Neuron (in vitro differentiated cells): ENCODE data around the gene DEXI.
A peak's percentile ranks its signal among the peaks of the same experiment; 100 is the strongest.

Source experiments
- H2AFZ ChIP-seq: one replicate; pipeline ENCODE4 v1.6.1; 2013; ENCODE audit warnings: low read depth, mild to moderate bottlenecking, inconsistent platforms, low read length, moderate library complexity
- H3K27me3 ChIP-seq: one replicate; pipeline ENCODE4 v1.6.1; 2013; ENCODE audit warnings: low read length; ENCODE audit not compliant: insufficient read depth
- H3K36me3 ChIP-seq: one replicate; pipeline ENCODE4 v1.6.1; 2013; ENCODE audit warnings: low read length; ENCODE audit not compliant: insufficient read depth
- H3K4me1 ChIP-seq: one replicate; pipeline ENCODE4 v1.6.1; 2013; ENCODE audit warnings: low read length; ENCODE audit not compliant: insufficient read depth
- H3K4me3 ChIP-seq: 2 replicates; pipeline ENCODE4 v1.5.1; 2013; ENCODE audit warnings: mild to moderate bottlenecking, low read length, moderate library complexity
- H3K9me3 ChIP-seq: one replicate; pipeline ENCODE4 v1.6.1; 2013; ENCODE audit warnings: low read length

Gene DEXI

DNA sequence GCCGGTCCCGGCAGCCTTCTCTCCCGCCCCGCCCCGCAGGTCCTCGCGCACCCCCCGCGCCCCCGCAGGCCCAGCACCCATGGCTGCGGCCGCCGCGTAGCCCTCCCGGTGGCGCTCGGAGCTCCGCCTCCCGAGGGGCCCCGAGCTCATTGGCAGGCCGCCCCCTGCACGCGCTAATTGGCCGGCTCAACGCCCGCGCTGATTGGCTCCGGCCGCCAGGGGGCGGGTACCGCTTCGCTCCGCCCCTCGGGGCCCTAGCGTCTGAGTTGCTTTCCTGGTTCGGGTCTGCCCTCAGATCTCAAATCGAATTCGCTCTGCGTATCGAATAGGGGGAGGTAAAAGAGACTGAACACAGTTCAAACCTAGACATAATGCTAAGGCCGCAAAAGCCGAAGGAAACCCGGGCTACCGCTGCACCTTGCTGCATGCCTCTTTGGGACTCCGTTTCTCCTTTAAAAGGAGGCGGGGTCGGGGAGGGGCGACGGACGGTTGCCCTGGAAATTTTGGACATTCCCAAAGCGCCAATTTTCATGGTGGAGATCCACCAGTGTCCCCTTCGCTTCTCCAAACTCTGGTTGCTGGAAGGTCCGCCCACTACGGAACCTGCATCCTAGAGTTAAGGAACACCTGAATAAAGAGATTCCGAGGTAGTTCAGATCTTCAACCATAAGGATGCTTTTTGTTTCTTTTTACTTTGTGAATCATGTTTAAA lies at the start of gene DEXI:
Gene DEXI (minus strand): TSS at position 117 of the 712 bp plus-strand sequence. CDS start 463 bp downstream, outside the sequence.
- Histone ChIP-seq H3K27me3 (no peaks in the 10 kb centered on the region), H3K36me3 (peaks cover 14% of the 10 kb centered on the region), H3K4me1 (peaks cover 44% of the 10 kb centered on the region), H3K4me3 (peak within 1 kb of the TSS; percentile 55), H3K9me3 (no peaks in the 10 kb centered on the region), H2AFZ (peak within 1 kb of the TSS; percentile 81)

DNA sequence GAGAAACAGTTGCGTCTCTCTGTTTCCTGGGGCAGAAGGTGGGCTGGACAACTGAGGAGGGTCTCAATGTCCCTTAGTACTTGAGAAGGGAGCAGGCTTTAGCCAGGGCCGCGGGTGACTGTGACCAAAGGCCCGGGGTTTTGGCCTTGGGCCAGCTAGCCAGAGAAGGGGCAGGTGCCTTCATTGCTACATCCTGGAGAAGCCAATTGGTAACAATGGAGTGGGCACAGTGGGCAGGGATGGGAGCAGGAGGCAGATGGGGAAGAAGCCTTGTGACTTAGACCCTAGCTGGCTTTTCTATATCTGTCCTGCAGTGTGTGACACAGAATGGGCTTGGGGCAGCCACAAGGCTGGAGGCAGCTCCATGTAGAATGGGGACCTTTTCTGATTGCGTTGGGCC lies 48.1 kb upstream of the DEXI start:
- H3K4me1 ChIP-seq = no peaks in the 10 kb centered on the region
- no peaks in the 10 kb centered on the region for H3K9me3 ChIP-seq
- H3K27me3 ChIP-seq = no peaks in the 10 kb centered on the region
- H3K36me3 ChIP-seq = peaks cover 8% of the 10 kb centered on the region
- H2AFZ ChIP-seq = no peak overlapping the region
- no peak overlapping the region for H3K4me3 ChIP-seq

DNA sequence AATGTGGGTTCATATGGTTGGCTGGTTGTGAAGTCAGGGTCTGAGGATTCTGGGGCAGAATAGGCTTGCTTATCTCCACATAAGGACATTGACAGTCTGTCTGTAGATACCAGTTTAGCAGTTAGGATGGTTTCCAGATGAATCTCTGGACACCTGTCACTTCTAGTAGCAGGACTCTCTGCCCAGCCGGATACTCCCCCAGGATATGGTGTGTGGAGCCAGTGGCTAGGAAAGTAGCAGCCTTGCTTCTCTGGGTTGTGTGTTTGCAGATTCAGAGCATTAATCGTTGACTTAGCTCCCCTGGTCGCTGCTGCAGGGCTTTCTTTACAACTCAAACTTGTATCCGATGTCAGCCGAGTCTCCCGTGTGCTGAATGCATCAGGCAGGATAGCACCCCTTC lies 47.3 kb upstream of the DEXI start:
- Histone ChIP-seq H2AFZ (no peak overlapping the region), H3K27me3 (no peaks in the 10 kb centered on the region), H3K4me3 (no peak overlapping the region), H3K4me1 (peaks cover 1% of the 10 kb centered on the region), H3K9me3 (no peaks in the 10 kb centered on the region), H3K36me3 (peaks cover 8% of the 10 kb centered on the region)

DNA sequence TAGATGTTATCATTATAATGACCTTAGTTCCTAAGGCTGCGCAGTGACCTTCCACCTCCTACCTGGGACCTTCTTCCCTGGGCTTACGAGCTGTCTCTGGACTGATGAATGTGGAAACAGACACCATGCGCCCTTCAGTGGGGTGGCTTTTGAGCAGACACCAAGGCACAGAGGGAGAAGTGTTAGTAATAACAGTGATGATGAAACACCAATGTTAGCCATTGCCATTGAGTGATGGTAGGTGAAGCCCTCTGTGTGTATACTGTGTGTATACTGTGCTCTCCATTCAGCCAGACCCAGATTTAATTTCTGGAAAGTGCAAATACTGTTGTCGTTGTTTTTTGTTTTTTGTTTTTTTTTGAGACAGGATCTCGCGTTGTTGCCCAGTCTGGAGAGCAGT lies 46.6 kb upstream of the DEXI start:
- Histone ChIP-seq H3K4me1 (peaks cover 8% of the 10 kb centered on the region), H3K9me3 (no peaks in the 10 kb centered on the region), H3K27me3 (no peaks in the 10 kb centered on the region), H2AFZ (no peak overlapping the region), H3K4me3 (no peak overlapping the region), H3K36me3 (peaks cover 6% of the 10 kb centered on the region)

DNA sequence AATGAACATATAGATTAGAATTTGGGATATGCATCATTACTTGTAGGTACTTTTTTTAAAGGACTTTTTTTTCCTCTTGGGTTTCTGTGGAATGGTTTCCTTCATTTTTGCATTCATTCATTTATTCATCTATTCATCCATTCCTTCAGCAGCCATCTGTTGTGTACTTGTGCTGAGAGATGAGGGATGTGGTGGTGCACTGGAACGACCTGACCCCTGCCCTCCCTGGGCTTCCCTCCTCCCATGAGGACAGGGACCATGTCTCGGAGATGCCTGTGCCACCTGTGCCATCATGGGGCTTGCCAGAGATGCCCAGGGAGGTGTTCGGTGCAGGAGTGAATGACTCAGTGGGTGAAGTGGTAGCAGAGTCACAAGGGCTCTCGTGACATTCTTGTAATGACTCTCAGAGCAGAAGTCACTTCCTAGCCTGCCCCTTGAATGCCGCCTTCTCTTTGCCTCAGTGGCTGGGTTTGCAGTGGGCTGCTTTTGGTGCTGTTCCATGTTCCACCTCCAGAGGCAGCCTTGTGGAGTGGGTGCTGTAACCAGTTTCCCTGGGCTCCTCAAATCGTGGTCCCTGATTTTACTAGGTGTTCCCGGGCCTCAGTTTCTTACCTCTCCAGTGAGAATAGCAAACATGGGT lies 46.0 kb upstream of the DEXI start:
- H3K4me1 ChIP-seq = peaks cover 10% of the 10 kb centered on the region
- no peak overlapping the region for H2AFZ ChIP-seq
- peaks cover 3% of the 10 kb centered on the region for H3K36me3 ChIP-seq
- H3K9me3 ChIP-seq = no peaks in the 10 kb centered on the region
- no peaks in the 10 kb centered on the region for H3K27me3 ChIP-seq
- H3K4me3 ChIP-seq = no peak overlapping the region

DNA sequence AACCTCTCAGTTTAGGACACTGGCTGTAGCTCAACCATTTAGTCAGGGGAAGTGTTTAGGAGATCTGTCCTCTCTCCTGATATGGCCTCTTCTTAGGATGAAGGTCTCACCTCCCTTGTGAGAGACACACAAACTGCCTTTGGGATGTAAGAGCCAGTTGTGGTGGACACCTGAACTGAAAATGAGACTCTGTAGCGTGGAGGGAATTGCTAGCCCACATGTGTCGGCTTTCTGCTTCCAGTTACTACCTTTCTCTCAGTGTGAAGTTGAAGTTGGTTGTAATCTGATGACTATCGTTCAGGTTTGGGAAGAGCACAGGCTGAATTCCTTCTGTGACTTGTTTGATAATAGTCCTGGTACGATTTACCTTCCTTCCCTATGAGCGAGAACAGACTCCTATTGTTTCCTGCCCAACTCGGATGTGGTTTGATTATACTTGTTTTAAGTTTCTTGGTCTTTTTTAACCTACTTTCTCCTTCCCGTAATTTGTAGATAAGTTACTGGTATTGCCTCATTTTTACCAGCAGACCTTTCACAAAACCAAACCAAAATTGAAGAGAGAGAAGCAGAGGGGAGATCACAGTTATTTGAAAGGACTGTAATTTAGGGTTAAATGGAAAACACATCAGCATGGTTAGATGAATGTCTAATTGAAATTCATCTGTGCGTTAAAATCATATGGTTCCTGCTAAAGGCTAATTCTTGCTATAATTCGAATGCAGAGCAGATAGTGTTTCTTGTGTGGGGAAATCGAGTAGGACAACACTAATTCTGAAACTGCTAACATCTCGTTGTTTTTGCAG lies 45.3 kb upstream of the DEXI start:
- H3K9me3 ChIP-seq = no peaks in the 10 kb centered on the region
- H3K4me3 ChIP-seq = no peak overlapping the region
- no peaks in the 10 kb centered on the region for H3K27me3 ChIP-seq
- peaks cover 3% of the 10 kb centered on the region for H3K36me3 ChIP-seq
- H2AFZ ChIP-seq = no peak overlapping the region
- H3K4me1 ChIP-seq = peaks cover 10% of the 10 kb centered on the region

DNA sequence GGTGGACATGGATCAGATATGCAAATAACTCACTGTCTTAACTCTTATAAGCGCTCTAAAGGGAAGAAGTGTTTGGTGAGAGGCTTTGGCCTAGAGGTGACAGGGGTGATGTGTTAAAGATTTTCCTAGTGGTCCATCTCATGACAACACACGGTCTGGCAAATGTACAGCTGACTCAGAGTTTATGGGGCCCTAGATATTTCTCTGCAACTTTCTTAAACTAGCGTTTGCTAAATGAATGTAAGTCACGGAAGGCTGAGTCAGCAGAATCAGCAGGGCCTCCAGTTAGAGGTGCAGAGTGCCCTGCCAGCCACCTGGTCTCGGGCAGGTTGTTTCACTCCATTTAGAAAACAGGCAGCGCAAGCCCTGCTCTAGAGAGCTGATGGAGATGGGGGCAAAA lies 42.2 kb upstream of the DEXI start:
- Histone ChIP-seq H3K36me3 (peaks cover 3% of the 10 kb centered on the region), H3K4me3 (no peak overlapping the region), H3K27me3 (no peaks in the 10 kb centered on the region), H3K9me3 (no peaks in the 10 kb centered on the region), H2AFZ (no peak overlapping the region), H3K4me1 (peaks cover 12% of the 10 kb centered on the region)

DNA sequence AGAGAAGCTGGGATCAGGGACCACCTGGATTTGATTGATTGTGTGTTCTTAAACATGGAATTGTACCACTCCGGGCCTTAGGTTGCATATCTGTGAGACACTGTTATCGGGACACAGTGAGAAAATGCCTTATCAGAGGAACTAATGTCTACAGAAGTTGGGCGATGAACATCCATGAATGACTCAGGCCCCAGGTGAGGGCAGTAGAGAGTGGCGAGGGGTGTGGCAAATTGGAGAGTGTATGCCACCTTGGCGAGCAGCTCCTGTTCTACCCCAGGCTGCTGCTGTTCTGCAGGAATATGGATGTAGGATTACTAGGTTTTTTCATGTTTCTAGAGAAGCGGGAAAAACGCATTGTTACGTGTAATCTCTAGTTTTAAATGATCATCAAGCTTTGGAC lies 40.9 kb upstream of the DEXI start:
- Histone ChIP-seq H2AFZ (no peak overlapping the region), H3K4me3 (no peak overlapping the region), H3K27me3 (no peaks in the 10 kb centered on the region), H3K9me3 (no peaks in the 10 kb centered on the region), H3K36me3 (peaks cover 4% of the 10 kb centered on the region), H3K4me1 (peaks cover 24% of the 10 kb centered on the region)

DNA sequence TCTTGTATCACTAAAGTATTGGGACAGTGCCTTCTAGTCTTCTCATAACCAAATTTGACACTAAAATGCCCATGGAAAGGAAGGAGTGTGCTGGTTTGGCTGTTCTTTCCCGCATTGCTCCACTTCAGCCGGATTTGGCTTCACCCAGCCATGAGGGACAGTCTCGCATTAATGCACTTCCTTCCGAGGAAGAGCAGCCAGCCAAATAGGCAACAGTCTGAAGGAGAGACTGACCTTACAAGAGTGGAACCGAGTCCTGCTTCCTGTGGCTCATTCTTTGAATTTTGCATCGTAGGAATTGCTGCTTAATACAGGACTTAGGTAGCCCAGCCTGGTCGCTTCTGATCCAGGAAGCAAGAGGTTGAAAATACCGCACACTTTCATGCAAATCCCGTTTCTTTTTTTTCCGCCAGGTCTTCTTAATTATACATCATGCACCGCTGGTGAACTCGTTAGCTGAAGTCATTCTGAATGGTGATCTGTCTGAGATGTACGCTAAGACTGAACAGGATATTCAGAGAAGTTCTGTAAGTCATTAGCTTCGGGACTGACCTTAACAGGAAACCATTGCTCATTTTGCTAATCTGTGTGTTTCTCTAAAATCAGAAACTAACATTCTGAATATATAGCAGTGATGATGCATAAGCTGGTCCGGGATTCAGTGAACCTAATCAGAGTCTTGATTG lies 40.3 kb upstream of the DEXI start:
- Histone ChIP-seq H3K27me3 (no peaks in the 10 kb centered on the region), H3K4me3 (no peak overlapping the region), H3K9me3 (no peaks in the 10 kb centered on the region), H2AFZ (no peak overlapping the region), H3K36me3 (peaks cover 9% of the 10 kb centered on the region), H3K4me1 (peaks cover 28% of the 10 kb centered on the region)

DNA sequence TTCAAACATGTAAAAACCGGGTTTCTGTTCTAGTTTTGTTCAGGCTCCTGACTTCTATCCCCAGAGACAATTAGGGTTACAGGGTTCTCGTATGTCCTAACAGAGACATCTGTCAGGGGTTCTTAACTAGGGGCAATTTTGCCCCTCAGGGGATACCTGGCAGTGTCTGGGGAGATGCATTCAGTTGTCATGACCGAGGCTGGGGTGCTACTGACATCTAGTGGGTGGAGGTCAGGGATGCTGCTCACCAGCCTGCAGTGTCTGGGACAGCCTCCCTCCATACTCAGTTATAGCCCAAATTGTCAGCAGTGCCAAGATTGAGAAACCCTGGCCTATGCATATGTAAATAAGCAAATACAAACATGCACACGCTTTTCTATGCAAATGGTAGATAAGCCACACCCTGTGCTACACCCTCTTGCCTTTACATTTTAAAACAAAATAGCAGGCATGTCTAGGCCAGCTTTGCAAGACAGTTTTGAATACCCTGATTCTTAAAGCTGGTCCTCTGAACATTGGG lies 39.5 kb upstream of the DEXI start:
- H3K4me1 ChIP-seq = peaks cover 30% of the 10 kb centered on the region
- H3K4me3 ChIP-seq = no peak overlapping the region
- no peak overlapping the region for H2AFZ ChIP-seq
- no peaks in the 10 kb centered on the region for H3K9me3 ChIP-seq
- H3K27me3 ChIP-seq = no peaks in the 10 kb centered on the region
- peaks cover 9% of the 10 kb centered on the region for H3K36me3 ChIP-seq

DNA sequence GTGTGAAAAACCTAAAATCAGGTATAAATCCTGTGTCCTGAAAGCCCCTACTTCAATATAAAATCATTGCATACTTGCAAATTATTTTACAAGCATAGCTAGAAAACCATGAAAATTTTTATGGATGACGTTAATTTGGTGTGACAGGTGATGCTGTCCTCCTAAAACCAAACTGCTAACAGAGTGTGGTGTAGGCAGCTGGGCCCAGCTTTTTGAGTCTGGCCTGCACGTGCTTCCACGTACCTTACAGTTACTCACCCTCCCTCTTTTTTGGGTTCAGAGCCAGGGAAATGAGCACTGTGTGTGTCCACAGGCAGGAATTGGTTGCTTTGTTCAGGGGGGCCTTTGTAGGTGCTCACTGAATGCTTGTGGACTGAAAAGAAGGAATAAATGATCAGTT lies 38.5 kb upstream of the DEXI start:
- Histone ChIP-seq H3K36me3 (peaks cover 9% of the 10 kb centered on the region), H2AFZ (no peak overlapping the region), H3K4me1 (peaks cover 34% of the 10 kb centered on the region), H3K27me3 (no peaks in the 10 kb centered on the region), H3K4me3 (no peak overlapping the region), H3K9me3 (no peaks in the 10 kb centered on the region)

DNA sequence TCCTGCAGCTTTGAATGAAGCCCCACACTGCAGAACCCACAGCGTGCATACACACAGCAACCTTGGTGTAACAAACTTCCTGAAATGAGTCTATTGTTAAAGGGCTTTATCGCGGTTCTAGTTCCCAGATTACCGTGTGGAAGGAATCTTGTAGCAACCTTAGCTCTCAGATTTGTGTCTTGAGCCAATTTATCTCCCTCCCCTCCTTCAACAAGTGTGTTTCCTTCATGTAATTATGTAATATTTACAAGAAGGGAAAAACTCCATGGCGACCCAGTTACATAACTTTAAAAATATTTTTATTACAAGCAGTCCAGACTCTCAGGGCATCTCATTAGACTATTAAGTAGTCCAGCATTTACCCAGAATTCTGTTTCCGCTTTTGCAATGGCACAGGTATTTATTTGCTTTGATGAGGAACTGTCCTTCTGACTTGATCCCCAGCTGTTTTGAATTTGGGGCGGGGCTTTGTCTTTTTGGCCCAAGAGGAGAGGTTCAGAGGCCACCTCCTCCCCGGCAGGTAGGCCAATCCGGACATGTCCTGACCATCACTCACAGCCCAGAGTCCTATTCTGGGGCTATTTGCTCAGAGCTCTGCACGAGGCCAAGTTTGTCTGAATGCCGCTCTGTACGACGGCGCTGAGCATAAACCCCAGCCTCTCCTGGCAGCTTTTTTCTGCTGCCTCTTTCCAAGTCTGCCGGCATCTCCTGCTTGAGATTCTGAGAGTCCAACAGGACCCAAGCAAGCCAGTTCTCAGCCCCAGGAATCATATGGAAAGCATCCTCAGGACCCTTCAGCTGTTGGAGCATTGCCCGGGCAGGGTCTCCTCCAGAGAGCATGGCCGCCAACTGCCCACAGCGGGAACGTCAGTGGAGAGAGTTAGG lies 37.7 kb upstream of the DEXI start:
- Histone ChIP-seq H3K4me1 (peaks cover 34% of the 10 kb centered on the region), H3K9me3 (no peaks in the 10 kb centered on the region), H3K36me3 (peaks cover 9% of the 10 kb centered on the region), H3K27me3 (no peaks in the 10 kb centered on the region), H3K4me3 (no peak overlapping the region), H2AFZ (no peak overlapping the region)
